HT1080 (cell line): ENCODE measurements around the gene WNT9B. TPM values are rescaled to one million over a fixed set of nuclear protein-coding genes. Genes with fewer than 3 reads are reported as not detected.

ENCODE experiments used
- small RNA-seq: library from RNA; depleted of rRNA; stranded (forward); fragments of <200 nt; gene quantifications from one replicate; pipeline ENCODE3, GENCODE V24; 2014
- total RNA-seq: library from RNA; depleted of rRNA; stranded (reverse); fragments of >200 nt; shearing (Covaris generic); gene quantifications from 2 replicates; pipeline ENCODE4 v1.2.3, GENCODE V29; 2014; rRNA removed

The WNT9B gene
- total RNA-seq, 1 experiment from 2014 or later, result not detected

Small RNA genes within 50 kb of the gene (small RNA-seq; reads per million reads assigned to genes)
- gene RNU6ATAC3P, result not detected

Other genes starting within 250 kb of the WNT9B start
- 3.2 and 4.1 TPM in 2 replicates for gene WNT3, start 32.9 kb upstream of the WNT9B start, total RNA-seq
- gene GOSR2, start 71.6 kb downstream of the WNT9B start, total RNA-seq, result 44.4 and 49.4 TPM in 2 replicates
- gene RPRML, start 127.7 kb downstream of the WNT9B start, total RNA-seq, result 0.07 TPM in 1 of 2 replicates, not detected in the other